ENCODE measurements around the gene TDRD3. TPM values are rescaled to one million over a fixed set of nuclear protein-coding genes. Genes with fewer than 3 reads are reported as not detected.

The TDRD3 gene
- total RNA-seq, result 16.8 and 17.3 TPM in 2 replicates

DNA sequence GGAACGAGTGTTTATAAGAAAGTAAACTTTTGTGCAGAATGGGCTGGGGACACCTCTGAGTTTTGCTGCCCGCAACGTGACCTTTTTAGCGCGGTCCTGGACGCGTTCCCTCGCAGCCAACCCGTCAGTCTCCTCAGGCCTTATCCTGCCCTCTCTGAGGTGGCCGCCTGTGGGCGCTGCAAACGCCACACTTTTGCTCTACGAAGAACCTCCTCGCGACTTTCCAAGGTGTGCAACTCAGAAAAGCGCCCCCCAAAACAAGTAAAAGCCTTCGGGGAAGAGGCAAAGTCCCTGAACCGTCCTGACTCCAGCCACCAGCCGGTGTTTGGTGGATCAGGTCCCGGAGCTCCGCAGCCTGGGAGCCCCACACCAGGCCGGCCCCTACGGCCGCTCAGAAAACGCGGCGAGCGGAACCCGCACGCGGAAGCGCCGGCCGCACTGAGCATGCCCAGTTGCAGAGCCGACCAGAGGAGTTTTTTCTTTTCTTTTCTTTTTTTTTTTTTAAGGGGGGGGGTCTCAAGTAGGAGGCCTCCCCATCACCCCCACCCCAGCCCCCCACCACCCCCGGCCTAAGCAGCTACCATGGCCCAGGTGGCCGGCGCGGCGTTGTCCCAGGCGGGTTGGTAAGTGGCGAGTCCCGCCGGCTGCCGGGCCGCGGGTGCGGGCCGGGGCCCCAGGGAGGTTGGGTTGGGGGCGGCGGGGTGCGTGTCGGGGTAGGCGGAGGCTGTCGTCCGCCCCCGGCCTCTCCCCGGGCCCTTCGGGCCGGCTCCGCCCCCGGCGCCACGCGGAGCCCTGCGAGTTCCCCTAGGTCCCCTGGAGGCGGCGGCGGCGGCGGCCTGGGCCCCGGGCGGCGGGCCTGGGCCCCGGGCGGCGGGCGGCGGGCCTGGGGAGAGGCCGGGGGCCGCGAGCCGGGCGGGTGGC lies at the start of gene TDRD3:
TSS of gene TDRD3 (plus strand) at position 438 of the 921 bp plus-strand sequence. CDS start at position 583, 145 bp downstream.
- peak within 1 kb of the TSS; percentile 90 for H3K4me3 ChIP-seq (ENCODE audit: low read depth, low read length)
- TF ChIP-seq, protein P1, sequence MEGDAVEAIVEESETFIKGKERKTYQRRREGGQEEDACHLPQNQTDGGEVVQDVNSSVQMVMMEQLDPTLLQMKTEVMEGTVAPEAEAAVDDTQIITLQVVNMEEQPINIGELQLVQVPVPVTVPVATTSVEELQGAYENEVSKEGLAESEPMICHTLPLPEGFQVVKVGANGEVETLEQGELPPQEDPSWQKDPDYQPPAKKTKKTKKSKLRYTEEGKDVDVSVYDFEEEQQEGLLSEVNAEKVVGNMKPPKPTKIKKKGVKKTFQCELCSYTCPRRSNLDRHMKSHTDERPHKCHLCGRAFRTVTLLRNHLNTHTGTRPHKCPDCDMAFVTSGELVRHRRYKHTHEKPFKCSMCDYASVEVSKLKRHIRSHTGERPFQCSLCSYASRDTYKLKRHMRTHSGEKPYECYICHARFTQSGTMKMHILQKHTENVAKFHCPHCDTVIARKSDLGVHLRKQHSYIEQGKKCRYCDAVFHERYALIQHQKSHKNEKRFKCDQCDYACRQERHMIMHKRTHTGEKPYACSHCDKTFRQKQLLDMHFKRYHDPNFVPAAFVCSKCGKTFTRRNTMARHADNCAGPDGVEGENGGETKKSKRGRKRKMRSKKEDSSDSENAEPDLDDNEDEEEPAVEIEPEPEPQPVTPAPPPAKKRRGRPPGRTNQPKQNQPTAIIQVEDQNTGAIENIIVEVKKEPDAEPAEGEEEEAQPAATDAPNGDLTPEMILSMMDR (IDR thresholded peaks at IDR 0.05; ENCODE audit: insufficient read depth, low read depth, low read length), result peak; percentile 80
- peak; percentile 87 for DNase-seq (ENCODE audit: low read depth)

DNA sequence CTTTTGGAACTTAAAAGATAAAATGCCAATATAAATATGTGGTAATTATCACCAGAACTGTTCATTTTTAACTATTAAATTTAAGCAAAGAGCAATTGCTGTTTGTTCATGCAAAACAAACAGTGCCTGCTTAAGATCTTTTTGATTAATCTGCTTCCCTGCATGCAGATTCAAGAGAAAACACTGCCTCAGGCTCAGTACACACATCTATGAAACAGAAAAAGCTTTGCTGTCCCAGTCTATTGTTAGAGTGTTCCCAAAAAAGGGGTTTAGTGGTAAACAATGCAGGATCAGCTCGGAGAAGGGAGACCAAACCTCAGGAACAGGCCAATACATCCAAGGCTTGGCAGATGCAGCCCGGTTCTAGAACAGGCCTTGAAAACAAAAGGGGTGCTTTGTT lies 49.3 kb upstream of the TDRD3 start:
- TF ChIP-seq, protein P1 (IDR thresholded peaks at IDR 0.05; ENCODE audit: insufficient read depth, low read depth, low read length), result no peak

DNA sequence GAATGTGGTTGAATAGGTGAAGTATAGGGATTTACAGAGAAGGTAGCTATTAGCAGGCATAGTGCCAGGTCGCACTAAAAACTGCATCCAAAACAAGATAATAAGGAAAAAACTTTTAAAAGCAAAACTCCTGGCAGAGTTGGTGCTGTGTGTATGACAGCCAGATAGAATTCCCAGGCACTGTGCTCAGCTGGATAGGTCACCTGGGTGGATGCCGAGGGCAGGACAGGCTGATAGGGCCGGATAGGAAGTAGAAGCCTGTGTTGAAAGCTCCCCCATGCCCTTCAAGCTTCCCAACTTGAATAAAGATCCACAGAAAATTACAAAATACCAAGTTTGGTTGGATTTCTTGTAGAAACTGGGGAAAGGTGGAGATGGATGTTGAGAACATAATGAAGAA lies 48.9 kb upstream of the TDRD3 start:
- TF ChIP-seq, protein P1 (IDR thresholded peaks at IDR 0.05; ENCODE audit: insufficient read depth, low read depth, low read length), result no peak
- no peak overlapping the region for H3K4me3 ChIP-seq (ENCODE audit: low read depth, low read length)
- DNase-seq (ENCODE audit: low read depth), result no peak

More for the DNA sequence above, 49.3 kb upstream of the TDRD3 start:
- no peak overlapping the region for H3K4me3 ChIP-seq (ENCODE audit: low read depth, low read length)
- no peak for DNase-seq (ENCODE audit: low read depth)

DNA sequence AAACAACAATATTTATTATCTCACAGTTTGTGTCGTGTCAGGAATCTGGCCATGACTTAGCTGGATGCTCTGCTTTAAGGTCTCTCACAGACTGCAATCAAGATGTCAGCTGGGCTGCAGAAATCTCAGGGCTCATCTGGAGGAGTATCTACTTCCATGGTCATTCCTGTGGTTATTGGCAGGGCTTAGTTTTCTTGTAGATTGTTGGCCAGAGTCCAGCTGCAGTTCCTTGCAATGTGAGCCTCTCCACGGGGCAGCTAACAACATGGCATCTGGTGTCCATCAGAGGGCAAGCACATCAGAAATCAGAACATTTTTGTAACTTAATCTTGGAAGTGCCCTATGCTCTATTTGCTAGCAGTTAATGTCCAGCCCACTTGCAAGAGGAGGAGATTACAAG lies 45.7 kb upstream of the TDRD3 start:
- DNase-seq (ENCODE audit: low read depth), result peak; percentile 65
- TF ChIP-seq, protein P1 (IDR thresholded peaks at IDR 0.05; ENCODE audit: insufficient read depth, low read depth, low read length), result no peak
- H3K4me3 ChIP-seq (ENCODE audit: low read depth, low read length), result no peak overlapping the region

DNA sequence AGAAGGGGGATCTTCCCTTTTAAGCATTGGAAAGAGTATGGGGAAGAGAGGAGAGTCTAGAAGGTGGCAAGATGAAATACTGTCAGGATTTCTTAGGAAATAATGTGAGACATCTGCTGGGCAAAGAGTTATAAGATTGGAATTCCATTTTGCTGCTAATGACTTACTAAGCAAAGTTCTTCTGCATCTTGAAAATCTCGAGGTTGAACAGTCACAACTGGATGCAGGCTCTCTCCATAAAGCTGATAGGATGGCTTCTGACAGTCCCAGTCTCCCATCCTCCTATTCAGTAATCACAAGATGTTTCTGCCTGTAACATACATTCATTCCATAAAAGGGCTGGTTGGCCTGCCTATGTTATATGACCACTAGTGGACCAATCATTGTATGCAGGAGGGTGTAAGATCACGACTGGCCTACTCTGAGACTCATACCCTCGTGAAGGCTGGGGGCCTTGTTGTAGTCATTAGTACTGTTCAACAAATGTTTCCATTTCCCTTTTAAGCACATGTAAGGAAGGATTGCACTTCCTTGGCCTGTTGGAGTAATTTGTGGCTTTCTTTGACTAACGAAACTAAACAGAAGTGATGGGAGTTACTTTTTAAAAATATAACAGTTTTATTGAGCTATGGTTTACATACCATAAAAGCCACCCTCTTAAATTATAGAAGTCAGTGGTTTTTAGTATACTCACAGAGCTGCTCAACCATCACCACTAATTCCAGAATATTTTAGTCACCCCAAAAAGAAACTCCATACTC lies 45.0 kb upstream of the TDRD3 start:
- TF ChIP-seq, protein P1 (IDR thresholded peaks at IDR 0.05; ENCODE audit: insufficient read depth, low read depth, low read length), result no peak
- H3K4me3 ChIP-seq (ENCODE audit: low read depth, low read length), result no peak overlapping the region
- DNase-seq (ENCODE audit: low read depth), result peak; percentile 10

DNA sequence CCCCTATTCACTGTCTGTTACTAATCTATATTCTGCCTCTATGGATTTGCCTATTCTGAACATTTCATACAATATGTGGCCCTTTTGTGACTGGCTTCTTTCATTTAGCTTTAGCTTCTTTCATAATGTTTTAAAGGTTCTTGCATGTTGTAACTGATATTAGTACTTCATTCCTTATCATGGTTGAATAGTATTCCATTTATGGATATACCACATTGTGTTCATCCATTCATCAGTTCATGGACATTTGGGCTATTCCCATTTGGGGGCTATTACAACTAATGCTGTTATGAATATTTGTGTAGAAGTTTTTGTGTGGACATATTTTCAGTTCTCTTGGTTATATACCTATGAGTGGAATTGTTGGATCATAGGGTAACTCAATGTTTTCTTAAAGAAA lies 44.4 kb upstream of the TDRD3 start:
- no peak for DNase-seq (ENCODE audit: low read depth)
- no peak overlapping the region for H3K4me3 ChIP-seq (ENCODE audit: low read depth, low read length)
- TF ChIP-seq, protein P1 (IDR thresholded peaks at IDR 0.05; ENCODE audit: insufficient read depth, low read depth, low read length), result no peak

All from fibroblast of villous mesenchyme (primary cell).